Fibroblast of peridontal ligament (primary cell): Measurements from ENCODE around the gene CXCR6.
"Not testable (repeated sequence)": the region's sequence is repeated elsewhere in the genome, so short reads cannot be mapped to it uniquely, and the experiment has no call there.

Experiments
- DNase-seq: peaks from one replicate; pipeline ENCODE4 v3.0.0-alpha.2; 2010; ENCODE audit errors: extremely low read depth

CXCR6 gene

GRCh38 chr3:45987368-45988291 is 44.4 kb downstream of the CXCR6 start:
- DNase-seq = peak; percentile 73

GRCh38 chr3:45988362-45988761 is 45.1 kb downstream of the CXCR6 start:
- DNase-seq = no peak

- DNase-seq = peak; percentile 85
Observed at GRCh38 chr3:45988804-45989203, 45.5 kb downstream of the CXCR6 start.

GRCh38 chr3:45990181-45990580 is 46.9 kb downstream of the CXCR6 start:
- DNase-seq = no peak

GRCh38 chr3:45991341-45991740 is 48.1 kb downstream of the CXCR6 start:
- DNase-seq = no peak

GRCh38 chr3:45992133-45992729 is 49.0 kb downstream of the CXCR6 start:
- DNase-seq = peak; percentile 73

- DNase-seq = peak; percentile 100
Observed at GRCh38 chr3:45992821-45993221, 49.6 kb downstream of the CXCR6 start.

GRCh38 chr3:45993421-45994027 is 50.3 kb downstream of the CXCR6 start:
- DNase-seq = peak; percentile 71

GRCh38 chr3:45994419-45995235 is 51.4 kb downstream of the CXCR6 start:
- no peak for DNase-seq

- DNase-seq = peak; percentile 86
Observed at GRCh38 chr3:45995236-45996192, 52.2 kb downstream of the CXCR6 start, which contains the start of gene FYCO1. TSS of gene FYCO1 (minus strand) at chr3:45995824. CDS start at chr3:45984910, 10,914 bp downstream.

- DNase-seq = not testable (repeated sequence)
Observed at GRCh38 chr3:45997499-45997898, 54.2 kb downstream of the CXCR6 start.

- no peak for DNase-seq
Observed at GRCh38 chr3:45997942-45998341, 54.7 kb downstream of the CXCR6 start.
